Testis (tissue), 3 donors: ENCODE data around the gene SMARCC2. TPM values are rescaled to one million over a fixed set of nuclear protein-coding genes. Genes with fewer than 3 reads are reported as not detected.

Source experiments
- DNase-seq: peaks from one replicate; pipeline ENCODE4 v3.0.0-alpha.2; 2019
- H3K27ac ChIP-seq, 2 donors: fragments of 200-600 bp; sonication (generic); one replicate each; pipeline ENCODE4 v1.5.1; 2019
- H3K27me3 ChIP-seq: fragments of 200-600 bp; sonication (generic); one replicate; pipeline ENCODE4 v1.5.1; 2019
- H3K36me3 ChIP-seq: fragments of 200-600 bp; sonication (generic); one replicate; pipeline ENCODE4 v1.5.1; 2017; ENCODE audit warnings: low read depth; ENCODE audit errors: missing control alignments
- H3K4me1 ChIP-seq: fragments of 200-600 bp; sonication (generic); one replicate; pipeline ENCODE4 v1.5.1; 2019
- H3K4me3 ChIP-seq, 2 donors: fragments of 200-600 bp; sonication (generic); one replicate each; pipeline ENCODE4 v1.5.1; 2017 to 2019
- H3K9me3 ChIP-seq: fragments of 200-600 bp; sonication (generic); one replicate; pipeline ENCODE4 v1.5.1; 2017
- POLR2A ChIP-seq: fragments of 450-650 bp; IDR thresholded peaks from one replicate; pipeline ENCODE4 v1.6.1; 2017; ENCODE audit warnings: antibody characterized with exemption, mild to moderate bottlenecking, moderate library complexity
- WGBS, 2 donors: methylation state at CpG; one replicate each; pipeline ENCODE4 v1.1.5; 2018; 5-methylcytosine and 5-hydroxymethylcytosine counted together
- intact Hi-C: fragments of 100-400 bp; cut with DNase I; formaldehyde crosslinking; loops from one replicate; pipeline ENCODE4 v1.15.1; 2023; ENCODE audit warnings: low total_unique reads
- polyA plus RNA-seq: library from polyadenylated mRNA; stranded (reverse); fragments of 350-450 nt; fragmentation: Illumina TruSeq; extraction: RNeasy Lipid Tissue Mini Kit (QIAGEN cat#74804); gene quantifications from one replicate; pipeline ENCODE4 v1.2.3, GENCODE V29; 2014; ENCODE audit warnings: low read depth, low replicate concordance; ENCODE audit not compliant: insufficient read depth
- total RNA-seq, 2 donors: library from RNA; depleted of rRNA; stranded (reverse); fragments of >200 nt; gene quantifications; one replicate each; pipeline ENCODE4 v1.2.3, GENCODE V29; 2016
- TF ChIP-seq, protein P1 (sequence below), 3 experiments: fragments of 450-650 bp in 2 of 3; fragments of 200-600 bp in 1 of 3; sonication (generic) in 1 of 3; IDR thresholded peaks; one replicate each; pipeline ENCODE4 v1.5.1; 2016 to 2019; ENCODE audit warnings: antibody characterized with exemption in 3 of 3, mild to moderate bottlenecking in 2 of 3, moderate library complexity in 1 of 3

SMARCC2 gene
- total and polyA plus RNA-seq, 3 donors from 2014 or later = 69.5 to 148 (median 106) TPM

DNA sequence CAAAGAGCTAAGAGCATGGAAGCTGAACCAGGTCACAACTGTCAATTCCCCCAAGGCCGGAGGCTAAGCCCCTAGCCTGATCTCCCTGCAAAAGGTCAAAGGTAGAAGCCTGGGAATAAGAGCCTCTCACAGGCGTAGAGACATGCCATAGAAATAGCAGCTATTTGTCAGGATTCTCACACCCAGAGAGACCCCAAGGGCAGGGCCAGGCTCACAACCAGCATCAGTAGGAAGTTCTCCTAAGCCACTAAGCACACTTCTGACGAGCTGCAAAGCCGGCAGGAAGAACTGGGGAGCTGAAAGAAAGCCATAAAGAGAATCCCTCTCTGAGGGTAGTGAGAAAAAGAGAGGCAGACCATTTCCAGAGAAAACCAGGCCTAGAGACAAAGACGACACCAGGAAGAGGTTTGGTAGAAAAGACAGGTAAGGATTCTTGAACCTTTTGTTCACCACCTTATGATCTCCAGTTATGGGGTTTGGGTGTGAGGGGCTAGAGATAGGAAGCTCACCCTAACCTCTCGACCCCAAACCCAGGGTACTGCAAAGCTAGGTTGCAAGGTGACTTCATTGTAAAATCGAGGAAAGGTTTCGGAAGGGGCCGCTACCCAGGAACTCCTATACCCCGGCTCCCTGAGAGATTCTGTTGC is 1.0 kb downstream of the SMARCC2 start:
- Histone ChIP-seq H3K9me3 (no peaks in the 10 kb centered on the region), H3K4me3 (peak overlapping the region; percentile 80 to 89), H3K4me1 (peaks cover 15% of the 10 kb centered on the region), H3K27me3 (no peaks in the 10 kb centered on the region), H3K27ac (peak overlapping the region; percentile 82 to 92), H3K36me3 (no peaks in the 10 kb centered on the region)
- intact Hi-C loops = loop anchor here (2.0 kb wide), 1 partner anchor 69 kb away; the partner anchor contains the start of gene ZC3H10
- no peak for DNase-seq
- 7 to 10% methylated on average over 10 of the region's 10 CpGs for WGBS, 2 donors
- TF ChIP-seq, protein P1, sequence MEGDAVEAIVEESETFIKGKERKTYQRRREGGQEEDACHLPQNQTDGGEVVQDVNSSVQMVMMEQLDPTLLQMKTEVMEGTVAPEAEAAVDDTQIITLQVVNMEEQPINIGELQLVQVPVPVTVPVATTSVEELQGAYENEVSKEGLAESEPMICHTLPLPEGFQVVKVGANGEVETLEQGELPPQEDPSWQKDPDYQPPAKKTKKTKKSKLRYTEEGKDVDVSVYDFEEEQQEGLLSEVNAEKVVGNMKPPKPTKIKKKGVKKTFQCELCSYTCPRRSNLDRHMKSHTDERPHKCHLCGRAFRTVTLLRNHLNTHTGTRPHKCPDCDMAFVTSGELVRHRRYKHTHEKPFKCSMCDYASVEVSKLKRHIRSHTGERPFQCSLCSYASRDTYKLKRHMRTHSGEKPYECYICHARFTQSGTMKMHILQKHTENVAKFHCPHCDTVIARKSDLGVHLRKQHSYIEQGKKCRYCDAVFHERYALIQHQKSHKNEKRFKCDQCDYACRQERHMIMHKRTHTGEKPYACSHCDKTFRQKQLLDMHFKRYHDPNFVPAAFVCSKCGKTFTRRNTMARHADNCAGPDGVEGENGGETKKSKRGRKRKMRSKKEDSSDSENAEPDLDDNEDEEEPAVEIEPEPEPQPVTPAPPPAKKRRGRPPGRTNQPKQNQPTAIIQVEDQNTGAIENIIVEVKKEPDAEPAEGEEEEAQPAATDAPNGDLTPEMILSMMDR (IDR thresholded peaks at IDR 0.05) = no peak
- no peak for TF ChIP-seq POLR2A

DNA sequence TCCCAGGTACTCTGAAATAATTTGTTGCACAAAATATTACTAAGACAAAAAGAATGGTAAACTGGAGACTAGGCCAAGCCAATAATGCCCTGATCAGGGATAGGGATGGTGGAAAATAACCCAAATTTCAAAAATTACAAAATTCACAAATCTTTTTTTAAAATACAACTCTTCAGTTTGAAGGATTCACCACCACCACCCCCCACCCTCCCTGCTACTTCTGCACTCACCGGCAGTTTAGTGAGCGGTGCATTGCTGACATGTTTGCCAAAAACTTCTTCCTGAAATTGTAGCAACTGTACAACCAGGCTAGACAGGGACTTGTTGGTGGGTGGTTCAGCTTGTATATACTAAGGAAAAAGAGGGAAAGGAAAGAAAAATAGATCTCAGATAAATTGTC is 2.3 kb downstream of the SMARCC2 start:
- no peak for TF ChIP-seq POLR2A
- TF ChIP-seq, protein P1 (IDR thresholded peaks at IDR 0.05) = no peak
- no peaks in the 10 kb centered on the region for H3K9me3 ChIP-seq
- intact Hi-C loops = no loop called here
- no peaks in the 10 kb centered on the region for H3K27me3 ChIP-seq
- no peak for DNase-seq
- no peaks in the 10 kb centered on the region for H3K36me3 ChIP-seq
- no peak overlapping the region for H3K27ac ChIP-seq
- H3K4me3 ChIP-seq = no peak overlapping the region
- H3K4me1 ChIP-seq = peaks cover 15% of the 10 kb centered on the region
- WGBS, 2 donors = 48 to 50% methylated on average over 2 of the region's 2 CpGs

DNA sequence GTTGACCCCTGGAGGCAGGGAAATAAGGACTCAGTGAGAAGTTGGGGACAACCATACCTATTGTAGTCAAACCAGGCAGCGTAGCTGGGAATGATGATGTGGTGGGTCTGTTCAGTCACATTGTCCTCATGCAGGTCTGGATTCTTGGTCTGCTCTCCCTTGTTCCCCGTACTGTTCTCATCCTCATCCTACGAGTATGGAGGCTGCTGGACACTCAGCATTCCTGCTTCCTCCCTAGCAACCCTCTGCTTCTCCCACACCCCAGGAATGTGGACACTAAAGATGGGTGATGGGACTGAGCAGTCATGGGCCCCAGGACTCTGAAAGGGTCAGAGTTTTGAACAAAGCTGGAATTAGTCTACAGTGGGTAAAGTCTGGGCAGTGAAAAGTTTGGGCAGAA is 10.9 kb downstream of the SMARCC2 start:
- no peaks in the 10 kb centered on the region for H3K36me3 ChIP-seq
- 91 to 97% methylated on average over 3 of the region's 3 CpGs for WGBS, 2 donors
- no peak for DNase-seq

DNA sequence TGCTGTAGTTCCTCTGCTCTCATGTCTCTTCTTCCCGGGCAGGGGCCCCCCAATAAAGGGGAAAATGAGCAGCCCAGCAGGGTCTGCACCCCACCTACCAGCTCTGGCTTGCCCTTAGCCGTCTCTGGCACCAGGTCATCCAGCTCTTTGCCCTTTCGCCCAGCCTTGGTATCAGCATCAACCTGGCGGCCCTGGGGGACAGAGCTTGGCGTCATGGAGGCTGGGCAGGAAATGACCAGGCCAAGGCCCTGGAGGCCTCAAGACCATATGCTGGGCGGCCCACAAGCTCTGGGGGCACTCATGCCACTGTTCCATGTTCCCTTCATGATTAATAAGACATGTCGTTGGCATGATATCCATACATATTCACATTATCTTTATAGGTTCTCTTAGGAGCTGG is 16.4 kb downstream of the SMARCC2 start:
- H3K27me3 ChIP-seq = no peaks in the 10 kb centered on the region
- TF ChIP-seq, protein P1 (IDR thresholded peaks at IDR 0.05) = no peak
- TF ChIP-seq POLR2A = no peak
- no peaks in the 10 kb centered on the region for H3K4me1 ChIP-seq
- no peaks in the 10 kb centered on the region for H3K9me3 ChIP-seq
- no peak overlapping the region for H3K4me3 ChIP-seq
- DNase-seq = no peak
- no peak overlapping the region for H3K27ac ChIP-seq
- 87 to 99% methylated on average over 7 of the region's 7 CpGs for WGBS, 2 donors
- H3K36me3 ChIP-seq = no peaks in the 10 kb centered on the region
- intact Hi-C loops = no loop called here

More for the DNA sequence above, 10.9 kb downstream of the SMARCC2 start:
- Histone ChIP-seq H3K27me3 (no peaks in the 10 kb centered on the region), H3K4me1 (no peaks in the 10 kb centered on the region), H3K9me3 (no peaks in the 10 kb centered on the region), H3K27ac (no peak overlapping the region), H3K4me3 (no peak overlapping the region)
- TF ChIP-seq, protein P1 (IDR thresholded peaks at IDR 0.05) = no peak
- TF ChIP-seq POLR2A = no peak
- intact Hi-C loops = no loop called here

DNA sequence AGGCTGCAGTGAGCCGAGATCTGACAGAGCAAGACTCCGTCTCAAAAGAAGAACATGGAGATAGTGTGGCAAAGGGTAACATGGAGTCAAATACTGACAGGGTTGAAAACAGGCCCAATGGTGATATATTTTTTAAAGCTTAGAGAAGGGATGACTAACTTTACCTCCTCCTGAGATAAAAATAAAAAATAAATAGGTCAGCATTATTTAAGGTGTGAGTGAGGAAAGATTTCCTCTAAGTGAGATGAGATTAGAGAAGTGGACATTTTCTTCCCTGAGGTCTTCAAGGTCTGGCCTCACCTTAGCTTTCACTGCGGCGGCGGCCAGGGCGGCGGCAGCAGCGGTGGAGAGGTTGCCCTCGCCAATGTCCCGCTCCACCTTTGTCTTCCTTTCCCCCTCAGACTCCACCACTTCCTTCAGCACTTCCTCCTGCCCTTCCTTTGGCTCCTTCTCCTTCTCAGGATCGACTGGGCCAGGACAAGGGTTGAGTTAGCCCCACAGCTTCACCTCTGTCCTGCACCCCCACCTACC is 20.0 kb downstream of the SMARCC2 start:
- intact Hi-C loops = no loop called here
- Histone ChIP-seq H3K4me3 (no peak overlapping the region), H3K27ac (no peak overlapping the region), H3K27me3 (no peaks in the 10 kb centered on the region), H3K9me3 (no peaks in the 10 kb centered on the region), H3K4me1 (no peaks in the 10 kb centered on the region), H3K36me3 (no peaks in the 10 kb centered on the region)
- no peak for DNase-seq
- 92 to 93% methylated on average over 11 of the region's 11 CpGs for WGBS, 2 donors
- TF ChIP-seq, protein P1 (IDR thresholded peaks at IDR 0.05) = no peak
- TF ChIP-seq POLR2A = no peak
